NCI-H2107 treated with DMSO at 0.1 percent for 48 hours (cell line): ENCODE measurements around the gene FHL1.
"Not testable (repeated sequence)": the region's sequence is repeated elsewhere in the genome, so short reads cannot be mapped to it uniquely, and the experiment has no call there.

ENCODE experiments used
- DNase-seq: peaks from one replicate; lab custom pipeline; 2025; ENCODE audit not compliant: unreplicated experiment; lab: John Stamatoyannopoulos, UW

Gene FHL1

DNA sequence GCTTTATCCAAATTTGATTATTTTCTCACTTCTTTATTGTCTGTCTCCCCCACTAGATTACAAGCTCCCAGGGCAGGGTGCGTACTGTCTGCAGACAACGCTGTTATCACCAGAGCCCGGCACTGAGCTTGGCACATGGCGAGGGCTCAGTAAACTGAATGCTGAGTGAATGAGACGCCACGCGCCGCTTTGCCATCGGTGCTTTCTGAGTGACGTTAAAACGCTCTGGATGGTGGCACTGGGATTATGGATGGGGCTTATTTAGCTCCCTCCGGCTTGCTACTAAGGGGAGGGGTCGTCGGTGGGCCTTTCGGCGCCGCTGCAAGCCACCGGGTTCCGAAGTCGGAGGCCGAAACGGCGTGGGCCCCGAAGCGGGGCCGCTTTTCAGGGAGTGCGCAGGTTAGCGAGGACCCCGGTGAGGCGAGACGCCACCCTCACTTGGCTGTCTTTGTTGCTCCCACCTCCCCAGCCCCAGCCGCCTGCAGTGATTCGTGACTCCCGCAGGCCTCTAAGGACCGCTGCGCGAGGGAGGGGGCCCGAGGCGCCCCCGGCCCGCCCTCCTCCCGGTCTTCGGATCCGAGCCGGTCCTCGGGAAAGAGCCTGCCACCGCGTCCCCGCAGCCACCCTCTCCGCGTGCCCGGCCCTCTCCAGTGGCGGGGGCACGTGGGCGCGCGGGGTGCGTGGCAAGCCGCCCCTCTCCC lies 569 bp upstream of the FHL1 start:
- DNase-seq, result no peak

DNA sequence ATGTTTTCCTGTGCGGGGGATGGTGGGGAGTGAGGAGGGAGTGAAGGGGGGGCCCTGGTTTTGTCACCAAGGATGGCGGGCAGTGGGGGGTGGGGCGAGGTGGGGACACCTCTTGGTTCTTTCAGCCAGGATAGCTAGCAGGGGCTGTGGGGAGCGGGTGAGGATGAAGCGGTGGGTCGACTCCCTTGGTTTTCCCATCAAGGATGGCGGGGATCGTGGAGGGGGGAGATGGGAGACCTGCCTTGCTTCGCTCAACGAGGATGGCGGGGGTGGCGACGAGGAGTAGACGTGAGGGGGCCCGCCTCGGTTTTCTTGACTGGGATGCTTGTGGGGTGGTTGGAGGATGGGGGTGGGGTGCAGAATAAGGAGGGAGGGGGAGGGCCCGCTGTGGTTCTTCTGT lies 643 bp downstream of the FHL1 start:
- DNase-seq, result no peak

DNA sequence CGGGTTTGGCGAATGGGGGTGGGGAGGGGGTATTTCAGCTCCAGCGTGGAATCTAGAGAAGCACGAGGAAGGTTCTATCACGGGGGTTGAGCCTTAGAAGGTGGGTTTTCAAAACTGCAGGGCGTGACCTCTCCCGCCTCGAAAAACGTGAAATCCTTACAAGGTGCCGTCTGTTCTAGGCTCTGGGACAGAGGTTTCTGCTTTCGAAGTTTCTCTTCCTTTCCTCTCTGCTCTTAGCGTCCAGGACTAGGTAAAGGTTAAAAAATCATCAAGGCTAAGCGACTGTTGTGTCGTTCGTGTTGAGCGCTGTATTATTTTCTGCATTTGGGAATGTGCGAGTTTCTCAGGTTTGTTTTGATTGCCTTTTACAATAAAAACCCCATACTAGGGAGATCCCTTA lies 1.1 kb downstream of the FHL1 start:
- DNase-seq, result no peak

DNA sequence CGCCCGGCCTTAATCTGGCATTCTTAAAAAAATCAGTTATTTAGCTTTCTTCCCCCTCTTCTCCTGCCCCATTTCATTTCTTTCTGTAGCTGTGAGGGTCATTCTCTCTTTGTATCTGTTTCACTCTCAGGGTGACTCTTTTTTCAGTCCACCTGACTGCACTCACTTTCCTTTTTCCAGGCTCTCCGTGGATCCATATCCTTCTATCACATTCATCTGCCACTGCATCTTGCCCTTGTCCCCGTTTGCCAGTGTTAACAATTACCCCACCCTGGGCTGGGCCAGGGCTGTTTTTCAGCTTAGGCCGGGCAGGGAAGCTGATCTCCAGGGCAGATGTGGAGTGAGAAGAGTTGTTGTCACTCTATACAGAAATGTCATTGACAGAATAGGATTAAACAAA lies 7.7 kb downstream of the FHL1 start:
- no peak for DNase-seq

DNA sequence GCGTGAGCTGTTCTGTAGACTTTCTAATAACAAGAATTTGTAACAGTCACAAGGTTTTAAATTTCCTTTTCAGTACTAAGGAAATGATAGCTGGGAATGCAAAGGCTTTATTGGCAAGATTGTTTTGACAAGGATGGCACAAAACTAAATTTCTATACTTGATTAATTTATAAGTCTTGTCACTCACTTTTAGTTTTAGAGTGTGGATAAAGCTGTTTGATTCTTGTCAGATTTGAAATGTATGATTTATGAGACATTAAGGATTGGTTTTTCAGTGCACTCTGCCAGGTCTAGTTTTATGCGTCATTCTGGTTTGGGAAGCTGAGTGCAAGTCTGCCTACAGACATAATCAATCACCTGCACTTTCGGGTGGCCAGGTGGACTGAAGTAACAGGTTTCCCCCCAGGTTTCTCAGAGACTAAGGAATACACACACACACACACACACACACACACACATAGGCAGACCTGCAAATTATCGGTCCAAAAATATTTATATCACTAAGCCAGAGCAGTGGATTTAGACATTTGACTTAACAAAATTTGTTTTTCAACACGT lies 9.3 kb downstream of the FHL1 start:
- DNase-seq, result no peak

DNA sequence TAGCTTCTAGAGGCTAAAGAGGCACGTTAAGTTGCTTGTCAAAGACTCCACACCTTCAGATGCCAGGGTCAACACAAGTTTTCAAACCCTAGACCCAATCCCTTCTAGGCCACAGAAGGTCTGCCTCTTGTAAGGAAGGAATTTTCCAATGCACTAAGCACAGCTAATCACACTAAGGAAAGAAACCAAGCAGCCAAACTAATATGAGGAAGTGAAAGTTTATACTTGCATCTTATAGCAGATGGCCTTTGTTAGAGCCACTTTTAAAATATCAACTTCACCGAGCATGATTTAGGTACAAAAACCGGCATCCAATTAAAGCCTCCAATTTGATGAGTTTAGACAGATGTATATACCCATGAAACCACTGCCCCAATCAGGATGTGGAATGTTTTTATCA lies 9.9 kb downstream of the FHL1 start:
- DNase-seq, result no peak

DNA sequence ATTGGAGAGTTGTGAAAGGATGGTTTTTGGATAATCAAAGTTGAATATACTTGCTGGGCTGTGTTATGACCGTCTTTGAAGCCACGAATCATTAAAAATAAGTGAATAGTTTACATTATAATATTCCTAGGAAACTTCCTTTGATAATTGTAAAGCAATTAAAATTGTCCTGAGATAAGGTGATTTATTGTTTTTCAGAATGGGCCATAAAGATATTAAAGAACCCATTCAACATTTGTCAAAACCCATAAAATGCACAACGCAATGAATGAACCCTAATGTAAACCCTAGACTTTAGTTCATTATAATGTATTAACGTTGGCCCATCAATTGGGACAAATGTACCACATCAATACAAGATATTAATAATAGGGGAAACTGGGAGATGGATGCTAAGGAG lies 11.4 kb downstream of the FHL1 start:
- DNase-seq, result no peak

DNA sequence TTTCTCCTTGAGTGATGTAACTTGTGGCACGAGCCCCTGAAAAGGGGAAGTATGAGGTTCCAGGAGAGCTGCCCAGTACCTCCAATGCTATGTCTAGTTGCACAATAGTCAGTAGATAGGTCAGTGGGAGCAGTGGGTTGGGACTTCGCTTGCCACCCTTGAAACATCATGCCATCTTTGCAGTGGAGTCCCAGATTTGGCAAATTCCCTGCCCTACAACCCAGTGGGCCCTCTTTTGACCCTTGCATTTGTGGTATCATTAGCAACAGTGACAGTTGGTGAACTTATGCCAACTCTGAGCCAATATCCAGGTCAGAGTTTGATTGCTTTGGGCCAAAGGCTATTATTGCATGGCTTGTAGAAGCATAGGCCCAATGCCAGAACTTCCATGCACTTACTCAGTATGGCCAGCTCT lies 12.3 kb downstream of the FHL1 start:
- DNase-seq, result no peak

DNA sequence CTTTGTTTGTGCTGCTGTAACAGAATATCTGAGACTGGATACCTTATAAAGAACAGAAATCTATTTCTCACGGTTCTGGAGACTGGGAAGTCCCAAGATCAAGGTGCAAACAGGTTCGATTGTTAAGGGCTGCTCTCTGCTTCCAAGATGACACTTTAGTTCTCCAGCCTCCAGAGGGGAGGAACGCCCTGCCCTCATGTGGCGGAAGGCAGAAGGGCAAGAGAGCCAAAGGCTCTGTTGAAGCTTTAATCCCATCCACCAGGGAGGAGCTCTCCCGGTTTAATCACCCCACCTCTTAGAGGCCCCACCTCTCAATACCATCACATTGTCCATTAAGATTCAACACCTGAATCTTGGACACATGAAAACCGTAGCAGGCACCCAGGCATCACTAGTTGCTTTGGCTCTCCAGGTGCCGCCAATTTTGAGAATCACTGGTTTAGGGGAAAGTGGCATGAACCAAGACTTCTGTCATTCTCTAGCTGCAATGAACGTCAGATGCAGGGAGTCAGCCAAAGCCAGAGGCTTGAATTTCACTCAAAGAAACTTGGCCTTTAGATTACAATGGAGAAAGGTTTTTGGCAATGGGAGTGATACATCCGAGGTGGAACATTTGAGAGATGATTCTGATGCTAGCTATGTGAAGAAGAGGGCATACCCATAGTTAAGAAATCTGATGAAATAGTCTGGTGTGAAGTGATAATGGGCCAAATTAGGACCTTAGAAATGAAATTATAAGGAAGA lies 15.7 kb downstream of the FHL1 start:
- peak; percentile 10 for DNase-seq

DNA sequence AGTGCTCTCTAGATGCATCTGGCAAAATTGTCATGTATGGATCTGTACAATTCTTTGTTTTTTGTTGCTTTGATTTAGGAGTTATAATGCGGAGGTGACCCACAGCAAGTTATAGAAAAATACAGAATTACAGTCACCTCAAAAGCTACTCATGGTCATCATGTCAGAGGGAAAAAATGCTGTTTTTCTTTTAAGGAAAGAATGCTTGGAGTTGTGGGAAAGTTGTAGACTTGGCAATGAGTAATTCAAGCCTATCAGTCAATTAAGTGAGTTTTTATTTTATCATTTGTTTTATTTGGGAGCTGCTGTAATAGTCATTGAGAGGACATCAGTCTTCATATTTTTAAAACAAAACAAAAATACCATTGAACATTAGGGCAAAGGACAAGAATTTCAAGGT lies 16.4 kb downstream of the FHL1 start:
- DNase-seq, result no peak

DNA sequence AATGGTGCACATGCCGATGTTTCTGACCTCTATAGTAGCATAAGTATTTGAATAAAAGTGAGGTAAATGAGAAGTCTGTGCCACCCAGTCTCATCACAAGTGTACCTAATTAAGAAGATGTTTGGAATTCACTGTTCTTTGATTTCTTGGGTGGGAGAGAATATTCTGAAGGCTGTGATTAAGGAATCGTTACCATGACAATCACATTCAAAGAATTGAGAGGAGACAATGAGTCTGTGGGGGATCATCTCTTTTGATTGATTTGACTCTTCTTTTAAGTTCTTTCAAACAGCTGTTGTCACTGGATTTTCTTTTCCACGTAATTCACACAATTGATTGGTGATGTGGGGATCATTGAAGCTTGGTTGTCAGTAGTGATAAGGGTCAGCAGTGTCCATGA lies 18.1 kb downstream of the FHL1 start:
- no peak for DNase-seq

DNA sequence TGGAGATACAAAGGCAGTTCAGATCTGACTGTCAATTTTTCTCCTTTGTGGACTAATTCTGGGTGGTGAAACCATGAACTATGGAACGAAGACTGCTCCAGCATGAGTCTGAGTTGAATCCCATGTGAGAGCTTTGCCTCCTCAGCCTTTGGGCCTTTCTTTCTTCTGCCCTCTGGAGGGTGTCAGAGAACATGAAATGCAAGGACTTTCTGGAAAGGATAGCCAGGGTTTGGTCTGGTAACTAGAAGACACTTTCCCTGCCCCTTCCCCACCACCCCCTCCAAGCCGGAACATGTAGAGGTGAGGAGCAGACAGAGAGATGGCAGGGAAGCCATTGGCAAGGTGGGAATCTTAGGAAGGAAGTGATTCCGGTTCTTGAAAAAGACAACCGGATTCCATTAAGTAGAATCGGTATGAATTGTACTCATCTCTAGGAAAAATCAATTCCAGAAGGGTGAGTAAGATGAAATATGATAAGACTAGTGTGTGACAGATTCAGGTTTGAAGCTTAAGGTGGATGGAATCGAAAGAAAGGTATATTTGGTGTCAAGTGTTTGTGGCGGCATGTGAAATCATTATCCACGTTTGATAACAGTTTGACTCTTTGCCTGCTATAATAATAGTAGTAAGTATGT lies 19.0 kb downstream of the FHL1 start:
- DNase-seq, result no peak

DNA sequence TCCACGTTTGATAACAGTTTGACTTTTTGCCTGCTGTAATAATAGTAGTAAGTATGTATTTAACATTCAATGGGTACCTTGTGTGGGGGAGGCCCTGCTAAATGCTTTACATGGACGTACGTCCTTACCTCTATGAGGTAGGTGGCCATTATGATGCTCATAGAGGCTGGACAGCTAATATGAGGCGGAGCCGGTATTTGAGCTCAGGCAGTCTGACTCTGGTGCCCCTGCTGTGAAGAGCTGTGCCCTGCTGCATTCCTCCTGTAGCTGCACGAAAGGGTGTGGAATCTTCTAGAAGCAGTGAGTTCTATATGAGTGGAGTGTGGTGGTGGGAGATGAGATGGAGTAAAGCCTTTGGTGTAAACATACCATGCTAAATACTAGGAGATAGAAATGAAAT lies 20.7 kb downstream of the FHL1 start:
- not testable (repeated sequence) for DNase-seq

DNA sequence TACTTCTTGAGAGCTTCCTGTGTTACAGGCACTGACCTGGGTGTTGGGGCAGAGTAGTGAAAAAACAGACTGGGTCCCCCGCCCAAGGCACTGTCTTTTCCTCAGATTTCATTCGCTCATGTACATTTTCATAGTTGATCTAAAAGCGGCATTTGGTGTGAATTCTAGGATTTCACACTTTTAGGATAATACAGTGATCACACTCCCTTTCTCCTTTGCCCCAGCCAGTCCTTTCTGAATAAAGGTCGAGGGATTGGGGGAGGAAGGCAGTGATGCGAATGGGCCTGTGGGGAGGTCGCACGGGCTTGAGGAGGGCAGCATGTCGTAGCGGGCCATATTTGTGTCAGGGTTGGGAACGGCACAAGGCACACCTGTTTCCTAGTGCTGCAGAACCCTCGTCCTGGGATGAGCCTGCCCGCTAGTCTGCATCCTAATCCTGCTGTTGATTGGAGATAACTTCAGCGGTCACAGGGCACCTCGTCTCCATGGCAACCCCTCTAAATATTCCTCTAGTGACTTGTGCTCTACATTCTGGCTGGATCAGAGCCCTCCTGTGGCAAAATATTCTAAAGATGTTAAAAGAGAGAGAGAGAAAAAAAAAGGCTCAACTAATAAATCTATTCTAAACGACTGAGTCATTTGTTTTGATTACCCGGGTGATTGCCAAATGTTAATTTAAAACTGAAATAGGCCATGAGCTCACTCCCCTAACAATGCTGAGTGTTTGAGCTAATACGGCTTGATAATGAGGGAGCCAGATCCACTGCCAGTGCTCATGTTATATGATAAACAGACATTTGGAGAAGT lies 21.8 kb downstream of the FHL1 start:
- DNase-seq, result no peak

DNA sequence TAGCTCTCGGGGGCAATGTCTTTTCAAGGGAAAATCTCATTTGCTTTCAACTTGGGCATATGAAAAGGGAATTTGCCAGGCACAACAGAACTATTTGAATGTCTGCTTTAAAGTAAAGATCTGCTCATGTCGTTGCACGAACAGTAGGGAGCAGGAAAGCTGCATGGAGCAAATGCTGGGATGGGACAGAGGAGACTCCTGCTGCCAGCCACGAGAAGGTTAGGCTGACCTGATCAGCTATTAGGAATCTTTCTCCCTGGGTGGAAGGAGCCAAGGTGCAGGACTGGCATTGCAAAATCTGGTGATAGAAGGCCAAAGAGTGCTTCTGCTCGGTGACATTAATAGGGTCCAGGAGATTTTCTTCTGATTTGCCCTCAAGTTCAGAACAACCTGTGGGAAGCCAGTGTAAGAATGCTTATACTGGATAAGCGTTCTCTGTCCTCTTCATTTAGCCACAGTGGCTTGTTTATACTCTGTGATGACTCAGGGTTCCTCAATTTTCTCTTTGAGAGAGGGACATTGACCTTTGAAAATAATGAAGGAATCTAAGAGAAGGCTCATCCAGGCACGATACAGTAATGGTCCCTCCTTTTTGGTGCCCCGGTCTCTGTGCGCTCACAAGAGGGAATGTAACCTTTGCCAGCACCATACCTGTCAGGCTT lies 22.9 kb downstream of the FHL1 start:
- DNase-seq, result no peak

DNA sequence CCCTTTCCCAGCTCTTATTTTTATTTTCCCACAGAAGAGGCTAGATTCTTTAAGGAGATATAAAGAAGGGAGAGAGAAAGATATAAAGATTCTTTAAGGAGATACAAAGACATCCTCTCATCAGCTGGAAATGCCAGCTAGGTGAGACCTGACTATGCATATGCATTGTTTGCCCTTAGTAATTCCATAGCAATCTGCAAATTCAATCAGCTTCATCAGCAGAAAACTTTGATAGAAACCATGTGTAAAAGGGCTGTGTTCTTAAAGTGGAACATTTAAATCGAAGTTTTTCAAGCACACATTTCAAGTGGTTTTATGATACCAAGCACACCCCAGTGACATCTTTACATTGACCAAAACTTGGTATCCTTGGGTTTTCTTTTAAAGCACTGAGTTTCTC lies 24.1 kb downstream of the FHL1 start:
- no peak for DNase-seq

DNA sequence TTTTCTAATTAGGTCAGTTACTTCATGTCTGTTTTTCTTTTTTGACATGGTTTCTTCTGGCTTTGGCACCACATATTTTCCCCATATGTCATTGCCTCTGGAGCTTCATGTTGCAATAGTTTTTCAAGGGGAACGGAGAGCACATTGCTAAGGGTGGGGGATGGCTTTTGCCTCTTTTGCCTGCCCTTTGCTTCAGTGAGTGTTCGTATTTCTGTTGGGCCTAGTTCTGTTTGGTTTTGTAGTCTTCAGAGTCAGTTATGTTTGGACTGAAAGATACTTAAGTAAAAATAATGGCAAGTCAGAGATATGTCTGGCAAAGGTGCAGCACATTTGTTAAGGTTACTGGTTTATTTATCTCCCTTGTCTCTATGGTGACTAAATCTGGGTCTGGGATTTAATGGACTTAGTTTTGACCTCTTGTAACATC lies 29.1 kb downstream of the FHL1 start:
- DNase-seq, result no peak

DNA sequence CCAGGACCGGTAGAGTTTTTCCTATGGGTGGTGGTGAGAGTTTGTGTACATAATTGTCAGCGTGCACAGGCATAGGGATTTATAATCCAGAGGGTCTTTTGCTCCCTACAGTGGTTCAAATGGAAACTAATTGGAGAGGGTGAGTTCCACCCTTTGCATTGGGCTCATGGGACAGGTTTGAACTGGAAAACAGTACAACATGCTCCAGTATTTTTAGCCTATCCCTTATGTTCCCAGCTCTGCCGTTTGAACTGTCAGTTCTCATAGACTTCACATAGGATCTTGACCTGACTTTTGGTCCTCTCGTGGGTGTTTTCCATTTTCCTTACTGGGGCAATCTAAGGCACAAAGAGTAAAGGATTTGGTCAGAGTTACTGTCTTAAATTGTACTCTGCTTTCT lies 31.8 kb downstream of the FHL1 start:
- DNase-seq, result no peak

DNA sequence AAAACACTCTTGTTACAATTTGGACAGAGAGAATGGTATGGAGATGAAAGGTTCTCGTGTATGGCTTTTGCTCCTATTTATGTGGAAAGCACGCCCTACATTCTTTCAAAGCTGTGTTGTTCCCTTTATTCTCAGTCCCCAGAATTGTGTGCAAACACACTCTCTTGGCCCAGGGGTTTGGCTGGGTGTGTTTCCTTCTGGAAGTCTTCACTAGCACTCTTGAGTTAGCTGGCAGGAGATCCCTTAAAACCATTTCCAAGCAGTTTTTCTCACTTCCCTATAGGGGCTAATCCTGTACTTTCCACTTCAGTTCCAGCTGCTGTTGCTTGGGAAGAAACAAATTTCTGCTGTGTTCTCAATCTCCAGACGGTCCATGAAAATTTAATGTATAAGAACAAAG lies 35.1 kb downstream of the FHL1 start:
- DNase-seq, result no peak

DNA sequence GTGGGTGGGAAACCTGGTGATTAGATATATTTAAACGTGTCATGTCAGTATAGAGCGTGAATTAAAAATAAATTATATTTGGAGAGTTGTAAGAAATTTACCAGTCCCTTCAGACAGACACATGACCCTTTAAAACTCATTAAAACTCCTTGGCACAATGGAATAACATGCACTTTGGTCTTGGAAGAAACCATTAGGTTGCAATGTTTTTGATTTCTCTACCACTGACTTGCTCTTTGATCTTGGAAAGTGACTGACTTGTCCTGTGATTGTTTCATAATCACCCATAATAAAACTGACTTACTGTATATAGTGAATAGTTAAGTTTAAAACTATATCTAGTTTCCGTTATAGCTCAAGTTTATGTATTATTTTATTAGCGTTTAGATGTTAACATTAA lies 35.8 kb downstream of the FHL1 start:
- DNase-seq, result no peak

DNA sequence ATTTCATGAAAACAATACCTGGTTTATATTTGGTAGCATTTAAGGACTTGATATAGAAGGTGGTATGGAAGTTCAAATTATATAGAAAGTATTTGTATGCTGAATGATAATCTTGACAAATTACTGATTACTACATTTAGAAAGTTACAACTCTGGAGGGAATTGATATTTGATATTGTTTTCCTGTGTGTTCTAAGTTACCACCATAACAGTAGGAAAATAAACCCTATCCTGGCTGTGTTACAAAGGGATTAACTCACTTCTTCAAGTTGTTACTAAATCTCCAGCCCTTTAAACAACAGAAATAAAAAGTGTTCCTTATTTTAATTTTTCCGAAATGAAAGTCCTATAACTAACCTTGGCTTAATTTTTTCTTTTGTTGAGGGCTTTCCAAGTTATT lies 36.6 kb downstream of the FHL1 start:
- no peak for DNase-seq
